H9 (cell line): ENCODE measurements around the gene PTPRC. TPM values are rescaled to one million over a fixed set of nuclear protein-coding genes. Genes with fewer than 3 reads are reported as not detected.

Source experiments
- DNase-seq: peaks from one replicate; pipeline ENCODE4 v3.0.0-alpha.2; 2017
- H2AFZ ChIP-seq: one replicate; pipeline ENCODE4 v1.6.1; 2013; ENCODE audit warnings: mild to moderate bottlenecking, low read length, control low read depth, moderate library complexity
- H2AK5ac ChIP-seq: 2 replicates; pipeline ENCODE4 v1.6.1; 2013; ENCODE audit warnings: low read length, control low read depth, mixed read lengths; ENCODE audit not compliant: insufficient read length
- H2BK120ac ChIP-seq: one replicate; pipeline ENCODE4 v1.6.1; 2013; ENCODE audit warnings: low read depth, mild to moderate bottlenecking, low read length, control low read depth, inconsistent platforms; ENCODE audit not compliant: poor library complexity, severe bottlenecking
- H2BK12ac ChIP-seq: 2 replicates; pipeline ENCODE4 v1.6.1; 2013; ENCODE audit warnings: low read length, control low read depth, mixed read lengths, low read depth; ENCODE audit not compliant: insufficient read length
- H2BK15ac ChIP-seq: 2 replicates; pipeline ENCODE4 v1.6.1; 2013; ENCODE audit warnings: low read depth, low read length, control low read depth
- H2BK20ac ChIP-seq: one replicate; pipeline ENCODE4 v1.6.1; 2013; ENCODE audit warnings: low read depth, mild to moderate bottlenecking, low read length, control low read depth, inconsistent platforms; ENCODE audit not compliant: poor library complexity, severe bottlenecking
- H2BK5ac ChIP-seq: 2 replicates; pipeline ENCODE4 v1.6.1; 2013; ENCODE audit warnings: low read length, control low read depth, mixed read lengths; ENCODE audit not compliant: insufficient read length
- H3K14ac ChIP-seq: 2 replicates; pipeline ENCODE4 v1.6.1; 2013; ENCODE audit warnings: low read length, control low read depth; ENCODE audit not compliant: insufficient read depth
- H3K18ac ChIP-seq: 2 replicates; pipeline ENCODE4 v1.6.1; 2013; ENCODE audit warnings: low read depth, mild to moderate bottlenecking, mixed read lengths, low read length, control low read depth; ENCODE audit not compliant: insufficient read length
- H3K23ac ChIP-seq: 2 replicates; pipeline ENCODE4 v1.6.1; 2013; ENCODE audit warnings: low read length, control low read depth, mixed read lengths, low read depth; ENCODE audit not compliant: insufficient read length
- H3K23me2 ChIP-seq: 2 replicates; pipeline ENCODE4 v1.6.1; 2013; ENCODE audit warnings: low read depth, mild to moderate bottlenecking, mixed read lengths, low read length, control low read depth; ENCODE audit not compliant: insufficient read length, poor library complexity, severe bottlenecking
- H3K27ac ChIP-seq: 2 replicates; pipeline ENCODE4 v1.5.1; 2013; ENCODE audit warnings: low read length, control low read depth, mixed read lengths, low read depth; ENCODE audit not compliant: insufficient read length
- H3K27me3 ChIP-seq: 2 replicates; pipeline ENCODE4 v1.6.1; 2013; ENCODE audit warnings: low read length, control low read depth, inconsistent platforms; ENCODE audit not compliant: insufficient read depth
- H3K4ac ChIP-seq: 2 replicates; pipeline ENCODE4 v1.6.1; 2013; ENCODE audit warnings: low read depth, mild to moderate bottlenecking, control low read depth, inconsistent platforms, low read length, moderate library complexity
- H3K4me1 ChIP-seq: 2 replicates; pipeline ENCODE4 v1.6.1; 2013; ENCODE audit warnings: low read length, control low read depth, inconsistent platforms; ENCODE audit not compliant: insufficient read depth
- H3K4me2 ChIP-seq: 2 replicates; pipeline ENCODE4 v1.6.1; 2013; ENCODE audit warnings: low read length, control low read depth, mixed read lengths; ENCODE audit not compliant: insufficient read length, insufficient read depth
- H3K56ac ChIP-seq: 2 replicates; pipeline ENCODE4 v1.6.1; 2013; ENCODE audit warnings: low read depth, mild to moderate bottlenecking, mixed read lengths, low read length, control low read depth; ENCODE audit not compliant: insufficient read length
- H3K79me1 ChIP-seq: 2 replicates; pipeline ENCODE4 v1.6.1; 2013; ENCODE audit warnings: low read depth, mild to moderate bottlenecking, moderate library complexity, low read length, control low read depth, inconsistent platforms; ENCODE audit not compliant: insufficient read depth, poor library complexity, severe bottlenecking
- H3K79me2 ChIP-seq: 2 replicates; pipeline ENCODE4 v1.6.1; 2013; ENCODE audit warnings: low read length, control low read depth, inconsistent platforms; ENCODE audit not compliant: insufficient read depth
- H3K9ac ChIP-seq: 2 replicates; pipeline ENCODE4 v1.6.1; 2013; ENCODE audit warnings: low read length, control low read depth, mixed read lengths; ENCODE audit not compliant: insufficient read length; ENCODE audit errors: extremely low read depth
- H3K9me3 ChIP-seq: one replicate; pipeline ENCODE4 v1.6.1; 2013; ENCODE audit warnings: low read depth, low read length, inconsistent platforms; ENCODE audit not compliant: control insufficient read depth
- H3T11ph ChIP-seq: one replicate; pipeline ENCODE4 v1.6.1; 2013; ENCODE audit warnings: mild to moderate bottlenecking, low read length, control low read depth, inconsistent platforms
- H4K20me1 ChIP-seq: one replicate; pipeline ENCODE4 v1.6.1; 2013; ENCODE audit not compliant: control insufficient read depth, insufficient read length, insufficient read depth
- H4K5ac ChIP-seq: 2 replicates; pipeline ENCODE4 v1.6.1; 2013; ENCODE audit warnings: low read depth, mild to moderate bottlenecking, mixed read lengths, low read length, control low read depth; ENCODE audit not compliant: insufficient read length
- H4K8ac ChIP-seq: replicated peaks from 2 replicates; pipeline ENCODE4 v1.6.1; 2013; ENCODE audit warnings: low read length, control low read depth, mixed read lengths, low read depth; ENCODE audit not compliant: insufficient read length
- H4K91ac ChIP-seq: 2 replicates; pipeline ENCODE4 v1.6.1; 2013; ENCODE audit warnings: low read depth, mild to moderate bottlenecking, moderate library complexity, mixed read lengths, low read length, control low read depth; ENCODE audit not compliant: insufficient read length
- H3K27ac Mint-ChIP-seq, 3 experiments: 2 replicates in 2 of 3; 3 replicates in 1 of 3; pipeline ENCODE4 v1.8.0; 2020 to 2021; ENCODE audit warnings: mixed read lengths in 3 of 3, mild to moderate bottlenecking in 1 of 3, moderate library complexity in 1 of 3
- H3K27me3 Mint-ChIP-seq: 2 replicates; pipeline ENCODE4 v1.8.0; 2021; ENCODE audit warnings: low read depth, mild to moderate bottlenecking, moderate library complexity, mixed read lengths
- H3K36me3 Mint-ChIP-seq, 3 experiments: 2 replicates in 2 of 3; 3 replicates in 1 of 3; pipeline ENCODE4 v1.8.0; 2020 to 2021; ENCODE audit warnings: low read depth in 3 of 3, mixed read lengths in 3 of 3; ENCODE audit not compliant: insufficient read depth in 1 of 3
- H3K4me1 Mint-ChIP-seq, 2 experiments: 2 replicates each; pipeline ENCODE4 v1.8.0; 2020; ENCODE audit warnings: mixed read lengths in 2 of 2
- H3K4me3 Mint-ChIP-seq, 2 experiments: 2 replicates in 1 of 2; 3 replicates in 1 of 2; pipeline ENCODE4 v1.8.0; 2020 to 2021; ENCODE audit warnings: mild to moderate bottlenecking in 2 of 2, mixed read lengths in 2 of 2, moderate library complexity in 1 of 2
- H3K9me3 Mint-ChIP-seq, 2 experiments: 2 replicates in 1 of 2; 3 replicates in 1 of 2; pipeline ENCODE4 v1.8.0; 2020; ENCODE audit warnings: mild to moderate bottlenecking in 2 of 2, mixed read lengths in 2 of 2, moderate library complexity in 1 of 2
- WGBS: extraction: QIAGEN DNeasy Blood & Tissue Kit; methylation state at CpG from one replicate; pipeline ENCODE4 v1.1.7; 2013; ENCODE audit warnings: missing lambda C conversion rate, low lambda C conversion rate, mixed read lengths; ENCODE audit not compliant: insufficient read length; ENCODE audit errors: extremely low coverage; 5-methylcytosine and 5-hydroxymethylcytosine counted together
- total RNA-seq: library from RNA; stranded (reverse); gene quantifications from 2 replicates; pipeline ENCODE4 v1.2.1, GENCODE V29; 2021
- TF ChIP-seq, protein P1 (sequence below): fragments of 200-600 bp; sonication (generic); conservative IDR thresholded peaks from 3 replicates; pipeline ENCODE4 v1.8.0; 2021; ENCODE audit warnings: antibody characterized with exemption, mild to moderate bottlenecking

PTPRC gene
- total RNA-seq, 1 experiment from 2014 or later, result not detected

DNA sequence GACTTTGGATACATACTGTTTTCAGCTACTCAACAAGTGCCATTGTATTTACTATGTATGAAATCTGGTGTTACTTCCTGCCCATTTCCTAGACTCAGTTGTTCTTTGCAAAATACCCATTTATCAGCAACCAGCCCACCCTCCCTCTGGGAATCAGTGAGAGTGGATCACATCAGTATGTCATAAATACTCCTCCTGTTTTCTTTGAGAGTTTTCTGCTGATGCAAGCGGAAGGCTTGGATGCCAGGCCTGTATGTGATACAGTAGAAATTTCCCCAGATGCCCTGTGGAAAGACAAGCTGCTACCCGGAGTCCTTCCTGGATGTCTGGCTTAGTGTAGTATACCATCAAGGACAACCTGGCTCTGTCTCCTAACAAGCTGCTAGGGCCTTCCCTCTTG, 2.4 kb upstream of the PTPRC start:
- no peak overlapping the region for H3K27ac Mint-ChIP-seq

More for the DNA sequence above, 2.4 kb upstream of the PTPRC start:
- Mint-ChIP-seq H3K4me3 (no peak overlapping the region), H3K4me1 (no peaks in the 10 kb centered on the region), H3K27me3 (no peaks in the 10 kb centered on the region), H3K36me3 (no peaks in the 10 kb centered on the region), H3K9me3 (no peaks in the 10 kb centered on the region)
- H3K18ac ChIP-seq, result no peak overlapping the region
- no peak overlapping the region for H3K23ac ChIP-seq
- H2AK5ac ChIP-seq, result no peak overlapping the region
- H3K56ac ChIP-seq, result no peak overlapping the region
- no peaks in the 10 kb centered on the region for H4K20me1 ChIP-seq
- no peaks in the 10 kb centered on the region for H3K4me1 ChIP-seq
- H2AFZ ChIP-seq, result no peak overlapping the region
- H2BK5ac ChIP-seq, result no peak overlapping the region
- H4K8ac ChIP-seq, result no peak overlapping the region
- H4K5ac ChIP-seq, result no peak overlapping the region
- no peak overlapping the region for H3T11ph ChIP-seq
- H3K27ac ChIP-seq, result no peak overlapping the region
- no peaks in the 10 kb centered on the region; the same call in 1 of the 2 replicates for H3K79me2 ChIP-seq
- H2BK15ac ChIP-seq, result no peak overlapping the region
- no peak overlapping the region for H2BK12ac ChIP-seq
- H3K14ac ChIP-seq, result no peak overlapping the region
- WGBS, result no CpG with 5 or more reads among the region's 2 CpGs
- TF ChIP-seq, protein P1, sequence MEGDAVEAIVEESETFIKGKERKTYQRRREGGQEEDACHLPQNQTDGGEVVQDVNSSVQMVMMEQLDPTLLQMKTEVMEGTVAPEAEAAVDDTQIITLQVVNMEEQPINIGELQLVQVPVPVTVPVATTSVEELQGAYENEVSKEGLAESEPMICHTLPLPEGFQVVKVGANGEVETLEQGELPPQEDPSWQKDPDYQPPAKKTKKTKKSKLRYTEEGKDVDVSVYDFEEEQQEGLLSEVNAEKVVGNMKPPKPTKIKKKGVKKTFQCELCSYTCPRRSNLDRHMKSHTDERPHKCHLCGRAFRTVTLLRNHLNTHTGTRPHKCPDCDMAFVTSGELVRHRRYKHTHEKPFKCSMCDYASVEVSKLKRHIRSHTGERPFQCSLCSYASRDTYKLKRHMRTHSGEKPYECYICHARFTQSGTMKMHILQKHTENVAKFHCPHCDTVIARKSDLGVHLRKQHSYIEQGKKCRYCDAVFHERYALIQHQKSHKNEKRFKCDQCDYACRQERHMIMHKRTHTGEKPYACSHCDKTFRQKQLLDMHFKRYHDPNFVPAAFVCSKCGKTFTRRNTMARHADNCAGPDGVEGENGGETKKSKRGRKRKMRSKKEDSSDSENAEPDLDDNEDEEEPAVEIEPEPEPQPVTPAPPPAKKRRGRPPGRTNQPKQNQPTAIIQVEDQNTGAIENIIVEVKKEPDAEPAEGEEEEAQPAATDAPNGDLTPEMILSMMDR, result no peak
- H3K79me1 ChIP-seq, result no peaks in the 10 kb centered on the region
- H4K91ac ChIP-seq, result no peak overlapping the region
- no peak overlapping the region for H2BK20ac ChIP-seq
- no peaks in the 10 kb centered on the region for H3K9me3 ChIP-seq
- H3K23me2 ChIP-seq, result no peaks in the 10 kb centered on the region
- no peak overlapping the region for H3K4me2 ChIP-seq
- no peak overlapping the region for H3K4ac ChIP-seq
- H3K27me3 ChIP-seq, result no peaks in the 10 kb centered on the region
- H3K9ac ChIP-seq, result no peak overlapping the region
- no peak overlapping the region for H2BK120ac ChIP-seq
- no peak for DNase-seq
